ENCODE measurements around the gene HS3ST5. TPM values are rescaled to one million over a fixed set of nuclear protein-coding genes. Genes with fewer than 3 reads are reported as not detected.

The HS3ST5 gene
- total RNA-seq, 1 donor = not detected

DNA sequence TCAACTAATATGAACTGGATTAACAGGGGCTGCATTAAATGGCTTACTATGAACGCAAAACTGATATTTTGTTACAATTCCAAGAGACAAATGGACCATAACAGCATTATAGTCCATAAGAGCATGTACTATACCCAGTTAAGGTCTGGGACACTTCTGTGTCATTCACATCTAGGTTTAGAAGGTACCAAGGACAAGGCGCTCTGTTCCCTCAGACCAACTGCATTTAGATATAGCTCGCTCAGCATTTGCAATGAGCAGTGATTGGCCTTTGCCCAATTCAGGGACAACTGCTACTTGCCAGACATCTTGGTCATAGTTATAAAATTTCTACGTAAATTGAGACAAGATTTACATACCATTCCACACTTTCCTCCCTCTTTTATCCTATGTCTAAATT, 132.4 kb downstream of the HS3ST5 start:
- Histone ChIP-seq H3K4me1 (ENCODE audit: insufficient read depth, low read length) (no peaks in the 10 kb centered on the region), H3K4me2 (ENCODE audit: insufficient read depth, low read length) (no peak overlapping the region), H3K36me3 (ENCODE audit: insufficient read depth, low read length) (no peaks in the 10 kb centered on the region), H3K4me3 (ENCODE audit: insufficient read depth, low read length) (no peak overlapping the region), H4K20me1 (ENCODE audit: insufficient read depth, low read length) (no peaks in the 10 kb centered on the region), H3K27me3 (ENCODE audit: insufficient read depth, low read length) (no peaks in the 10 kb centered on the region), H2AFZ (ENCODE audit: low read length) (no peak overlapping the region), H3K27ac (ENCODE audit: low read depth, low read length) (no peak overlapping the region), H3K9me3 (ENCODE audit: low read depth, low read length) (no peaks in the 10 kb centered on the region), H3K79me2 (ENCODE audit: insufficient read depth, low read length) (no peaks in the 10 kb centered on the region)
- no peak for DNase-seq (ENCODE audit: insufficient read length, low spot score, missing footprints)
- TF ChIP-seq, protein P1, sequence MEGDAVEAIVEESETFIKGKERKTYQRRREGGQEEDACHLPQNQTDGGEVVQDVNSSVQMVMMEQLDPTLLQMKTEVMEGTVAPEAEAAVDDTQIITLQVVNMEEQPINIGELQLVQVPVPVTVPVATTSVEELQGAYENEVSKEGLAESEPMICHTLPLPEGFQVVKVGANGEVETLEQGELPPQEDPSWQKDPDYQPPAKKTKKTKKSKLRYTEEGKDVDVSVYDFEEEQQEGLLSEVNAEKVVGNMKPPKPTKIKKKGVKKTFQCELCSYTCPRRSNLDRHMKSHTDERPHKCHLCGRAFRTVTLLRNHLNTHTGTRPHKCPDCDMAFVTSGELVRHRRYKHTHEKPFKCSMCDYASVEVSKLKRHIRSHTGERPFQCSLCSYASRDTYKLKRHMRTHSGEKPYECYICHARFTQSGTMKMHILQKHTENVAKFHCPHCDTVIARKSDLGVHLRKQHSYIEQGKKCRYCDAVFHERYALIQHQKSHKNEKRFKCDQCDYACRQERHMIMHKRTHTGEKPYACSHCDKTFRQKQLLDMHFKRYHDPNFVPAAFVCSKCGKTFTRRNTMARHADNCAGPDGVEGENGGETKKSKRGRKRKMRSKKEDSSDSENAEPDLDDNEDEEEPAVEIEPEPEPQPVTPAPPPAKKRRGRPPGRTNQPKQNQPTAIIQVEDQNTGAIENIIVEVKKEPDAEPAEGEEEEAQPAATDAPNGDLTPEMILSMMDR (IDR thresholded peaks at IDR 0.05; ENCODE audit: extremely low read depth, low read depth, low read length) = no peak

DNA sequence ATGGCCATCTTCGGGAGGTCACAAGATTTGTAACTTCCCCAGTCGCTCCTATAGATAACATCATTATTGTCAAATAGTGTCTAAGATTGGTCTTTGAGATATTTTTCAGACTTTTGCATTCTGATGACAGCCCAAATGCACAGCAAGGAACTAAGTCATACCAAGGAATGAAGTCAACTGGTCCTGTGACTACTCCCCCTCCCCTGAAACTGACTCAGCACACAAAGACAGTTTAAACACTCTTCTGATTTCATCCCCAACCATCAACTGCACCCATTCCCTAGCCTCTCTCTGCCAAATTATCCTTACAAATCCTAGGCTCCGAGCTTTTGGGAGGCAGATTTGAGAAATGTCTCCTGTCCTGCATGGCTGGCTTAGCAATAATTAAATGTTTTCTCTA, 139.4 kb downstream of the HS3ST5 start:
- TF ChIP-seq, protein P1 (IDR thresholded peaks at IDR 0.05; ENCODE audit: extremely low read depth, low read depth, low read length) = no peak
- Histone ChIP-seq H3K36me3 (ENCODE audit: insufficient read depth, low read length) (no peaks in the 10 kb centered on the region), H3K4me2 (ENCODE audit: insufficient read depth, low read length) (no peak overlapping the region), H3K27ac (ENCODE audit: low read depth, low read length) (no peak overlapping the region), H3K4me3 (ENCODE audit: insufficient read depth, low read length) (no peak overlapping the region), H3K4me1 (ENCODE audit: insufficient read depth, low read length) (no peaks in the 10 kb centered on the region), H3K79me2 (ENCODE audit: insufficient read depth, low read length) (no peaks in the 10 kb centered on the region), H3K9me3 (ENCODE audit: low read depth, low read length) (no peaks in the 10 kb centered on the region), H4K20me1 (ENCODE audit: insufficient read depth, low read length) (no peaks in the 10 kb centered on the region), H3K27me3 (ENCODE audit: insufficient read depth, low read length) (no peaks in the 10 kb centered on the region), H2AFZ (ENCODE audit: low read length) (no peak overlapping the region)
- DNase-seq (ENCODE audit: insufficient read length, low spot score, missing footprints) = no peak

DNA sequence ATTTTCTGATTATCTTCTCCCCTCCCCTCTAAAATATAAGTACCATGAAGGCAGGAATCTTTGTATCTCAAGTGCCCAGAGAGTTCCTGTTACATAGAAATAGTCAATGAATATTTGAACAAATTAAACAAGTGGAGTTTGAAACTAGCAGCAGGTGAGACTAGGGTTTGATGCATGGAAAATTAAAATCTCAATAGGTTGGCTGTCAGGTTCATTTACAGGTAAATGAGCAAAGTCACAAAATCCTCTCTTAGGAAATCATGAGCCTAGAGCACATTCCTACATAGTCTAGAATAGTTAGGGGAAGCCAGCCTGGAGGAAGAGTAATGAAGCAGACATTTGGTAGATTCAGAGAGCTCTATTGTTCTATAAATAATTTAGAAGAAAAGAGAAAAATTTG, 140.4 kb downstream of the HS3ST5 start:
- TF ChIP-seq, protein P1 (IDR thresholded peaks at IDR 0.05; ENCODE audit: extremely low read depth, low read depth, low read length) = no peak
- Histone ChIP-seq H3K27ac (ENCODE audit: low read depth, low read length) (no peak overlapping the region), H3K79me2 (ENCODE audit: insufficient read depth, low read length) (no peaks in the 10 kb centered on the region), H3K4me3 (ENCODE audit: insufficient read depth, low read length) (no peak overlapping the region), H2AFZ (ENCODE audit: low read length) (no peak overlapping the region), H3K27me3 (ENCODE audit: insufficient read depth, low read length) (no peaks in the 10 kb centered on the region), H4K20me1 (ENCODE audit: insufficient read depth, low read length) (no peaks in the 10 kb centered on the region), H3K4me1 (ENCODE audit: insufficient read depth, low read length) (no peaks in the 10 kb centered on the region), H3K9me3 (ENCODE audit: low read depth, low read length) (no peaks in the 10 kb centered on the region), H3K4me2 (ENCODE audit: insufficient read depth, low read length) (no peak overlapping the region), H3K36me3 (ENCODE audit: insufficient read depth, low read length) (no peaks in the 10 kb centered on the region)
- no peak for DNase-seq (ENCODE audit: insufficient read length, low spot score, missing footprints)

DNA sequence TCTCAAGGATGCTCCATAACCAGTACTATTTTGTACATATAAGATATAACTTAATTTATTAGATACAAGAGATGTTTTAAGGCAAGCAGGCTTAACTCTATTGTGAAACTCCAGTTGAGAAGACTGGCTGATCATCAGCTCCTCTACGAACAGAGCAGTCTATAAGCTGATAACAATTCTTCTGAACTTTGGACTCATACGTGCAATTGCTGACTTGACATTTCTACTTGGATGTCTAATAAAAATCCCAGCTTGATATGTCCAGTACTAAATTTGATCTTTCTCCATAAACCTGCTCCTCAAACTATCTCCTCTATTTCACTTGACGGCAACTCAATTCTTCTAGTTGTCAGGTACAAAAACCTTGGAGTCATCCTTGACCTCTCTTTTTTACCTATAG, 141.9 kb downstream of the HS3ST5 start:
- TF ChIP-seq, protein P1 (IDR thresholded peaks at IDR 0.05; ENCODE audit: extremely low read depth, low read depth, low read length) = no peak
- Histone ChIP-seq H3K9me3 (ENCODE audit: low read depth, low read length) (no peaks in the 10 kb centered on the region), H3K79me2 (ENCODE audit: insufficient read depth, low read length) (no peaks in the 10 kb centered on the region), H3K4me3 (ENCODE audit: insufficient read depth, low read length) (no peak overlapping the region), H3K4me1 (ENCODE audit: insufficient read depth, low read length) (no peaks in the 10 kb centered on the region), H3K4me2 (ENCODE audit: insufficient read depth, low read length) (no peak overlapping the region), H3K36me3 (ENCODE audit: insufficient read depth, low read length) (no peaks in the 10 kb centered on the region), H4K20me1 (ENCODE audit: insufficient read depth, low read length) (no peaks in the 10 kb centered on the region), H3K27ac (ENCODE audit: low read depth, low read length) (no peak overlapping the region), H3K27me3 (ENCODE audit: insufficient read depth, low read length) (no peaks in the 10 kb centered on the region), H2AFZ (ENCODE audit: low read length) (no peak overlapping the region)
- no peak for DNase-seq (ENCODE audit: insufficient read length, low spot score, missing footprints)
